Measurements from ENCODE around the gene TRIP10. TPM values are rescaled to one million over a fixed set of nuclear protein-coding genes. Genes with fewer than 3 reads are reported as not detected.
"Not testable (repeated sequence)": the region's sequence is repeated elsewhere in the genome, so short reads cannot be mapped to it uniquely, and the experiment has no call there.

TRIP10 gene
- total and polyA plus RNA-seq, 9 donors, result 35.5 to 63.8 (median 55.5) TPM

- no peaks in the 10 kb centered on the region for H3K36me3 ChIP-seq (ENCODE audit: control insufficient read depth, insufficient read depth, low read length)
- H3K4me1 ChIP-seq (ENCODE audit: control insufficient read depth, insufficient read depth, low read length), result no peaks in the 10 kb centered on the region
- WGBS (ENCODE audit: insufficient coverage), result 88% methylated on average over 9 of the region's 13 CpGs
- H3K9me3 ChIP-seq (replicated peaks; ENCODE audit: control insufficient read depth, low read depth, low read length), result peaks cover 6% of the 10 kb centered on the region
- DNase-seq, result no peak
- no peaks in the 10 kb centered on the region for H3K27me3 ChIP-seq (ENCODE audit: control insufficient read depth, insufficient read depth, low read length)
- H3K27ac ChIP-seq (ENCODE audit: low read length), result no peak overlapping the region
- no peak overlapping the region for H3K4me3 ChIP-seq (ENCODE audit: low read length)
Observed at GRCh38 chr19:6794686-6795431, 55.4 kb downstream of the TRIP10 start.

- 93% methylated on average over 3 of the region's 4 CpGs for WGBS (ENCODE audit: insufficient coverage)
- no peak for DNase-seq
- Histone ChIP-seq H3K9me3 (replicated peaks; ENCODE audit: control insufficient read depth, low read depth, low read length) (peaks cover 3% of the 10 kb centered on the region), H3K27me3 (ENCODE audit: control insufficient read depth, insufficient read depth, low read length) (peaks cover under 1% of the 10 kb centered on the region), H3K36me3 (ENCODE audit: control insufficient read depth, insufficient read depth, low read length) (no peaks in the 10 kb centered on the region), H3K4me1 (ENCODE audit: control insufficient read depth, insufficient read depth, low read length) (peaks cover under 1% of the 10 kb centered on the region), H3K27ac (ENCODE audit: low read length) (no peak overlapping the region), H3K4me3 (ENCODE audit: low read length) (no peak overlapping the region)
Observed at GRCh38 chr19:6796278-6796677, 56.8 kb downstream of the TRIP10 start.

GRCh38 chr19:6797646-6798045 is 58.2 kb downstream of the TRIP10 start:
- H3K4me1 ChIP-seq (ENCODE audit: control insufficient read depth, insufficient read depth, low read length), result peaks cover 6% of the 10 kb centered on the region
- H3K4me3 ChIP-seq (ENCODE audit: low read length), result no peak overlapping the region
- DNase-seq, result no peak
- H3K27ac ChIP-seq (ENCODE audit: low read length), result no peak overlapping the region
- H3K9me3 ChIP-seq (replicated peaks; ENCODE audit: control insufficient read depth, low read depth, low read length), result peaks cover 3% of the 10 kb centered on the region
- no peaks in the 10 kb centered on the region for H3K36me3 ChIP-seq (ENCODE audit: control insufficient read depth, insufficient read depth, low read length)
- 84% methylated on average over 2 of the region's 9 CpGs for WGBS (ENCODE audit: insufficient coverage)
- H3K27me3 ChIP-seq (ENCODE audit: control insufficient read depth, insufficient read depth, low read length), result peaks cover 6% of the 10 kb centered on the region

- not testable (repeated sequence) for H3K9me3 ChIP-seq (replicated peaks; ENCODE audit: control insufficient read depth, low read depth, low read length); H3K27ac ChIP-seq (ENCODE audit: low read length); H3K36me3 ChIP-seq (ENCODE audit: control insufficient read depth, insufficient read depth, low read length); H3K4me3 ChIP-seq (ENCODE audit: low read length); H3K4me1 ChIP-seq (ENCODE audit: control insufficient read depth, insufficient read depth, low read length); DNase-seq; H3K27me3 ChIP-seq (ENCODE audit: control insufficient read depth, insufficient read depth, low read length)
- WGBS (ENCODE audit: insufficient coverage), result 86% methylated on average over 4 of the region's 14 CpGs
Observed at GRCh38 chr19:6800160-6800790, 60.8 kb downstream of the TRIP10 start.

GRCh38 chr19:6800991-6801484 is 61.6 kb downstream of the TRIP10 start:
- H3K4me3 ChIP-seq (ENCODE audit: low read length), result peak overlapping the region; percentile 6
- H3K27ac ChIP-seq (ENCODE audit: low read length), result no peak overlapping the region
- H3K27me3 ChIP-seq (ENCODE audit: control insufficient read depth, insufficient read depth, low read length), result peaks cover 6% of the 10 kb centered on the region

More at GRCh38 chr19:6800991-6801484, 61.6 kb downstream of the TRIP10 start:
- peaks cover 6% of the 10 kb centered on the region for H3K4me1 ChIP-seq (ENCODE audit: control insufficient read depth, insufficient read depth, low read length)
- H3K9me3 ChIP-seq (replicated peaks; ENCODE audit: control insufficient read depth, low read depth, low read length), result no peaks in the 10 kb centered on the region
- no peak for DNase-seq
- H3K36me3 ChIP-seq (ENCODE audit: control insufficient read depth, insufficient read depth, low read length), result no peaks in the 10 kb centered on the region
- 67% methylated on average over 2 of the region's 10 CpGs for WGBS (ENCODE audit: insufficient coverage)

Other genes starting within 250 kb of the TRIP10 start
- gene TUBB4A, start 237.4 kb upstream of the TRIP10 start, total RNA-seq, result 0.18 TPM
- gene TUBB4A, start 237.4 kb upstream of the TRIP10 start, polyA plus RNA-seq (ENCODE audit: insufficient read depth in 1 of 8, insufficient read length in 8 of 8, low replicate concordance in 1 of 8), result 1 to 10 TPM in 1 of 8 donors, under 1 TPM in 7; 0.41 to 1.4 (median 0.54) TPM
- gene TNFSF9, start 208.7 kb upstream of the TRIP10 start, total RNA-seq, result 1.0 TPM
- gene TNFSF9, start 208.7 kb upstream of the TRIP10 start, polyA plus RNA-seq (ENCODE audit: insufficient read depth in 1 of 8, insufficient read length in 8 of 8, low replicate concordance in 1 of 8), result 1 to 10 TPM in 2 of 8 donors, under 1 TPM in 6; 0.23 to 1.3 (median 0.93) TPM
- 1.4 TPM for gene CD70, start 148.5 kb upstream of the TRIP10 start, total RNA-seq
- gene CD70, start 148.5 kb upstream of the TRIP10 start, polyA plus RNA-seq (ENCODE audit: insufficient read depth in 1 of 8, insufficient read length in 8 of 8, low replicate concordance in 1 of 8), result 1 to 10 TPM in 2 of 8 donors, under 1 TPM in 5, not detected in 1; 0.19 to 2.9 (median 0.49) TPM
- 0.04 TPM for gene TNFSF14, start 69.5 kb upstream of the TRIP10 start, total RNA-seq
- gene TNFSF14, start 69.5 kb upstream of the TRIP10 start, polyA plus RNA-seq (ENCODE audit: insufficient read depth in 1 of 8, insufficient read length in 8 of 8, low replicate concordance in 1 of 8), result under 1 TPM in 7 of 8 donors, not detected in 1; 0.06 to 0.34 (median 0.07) TPM
- 10.2 TPM for gene C3, start 19.0 kb upstream of the TRIP10 start, total RNA-seq
- gene C3, start 19.0 kb upstream of the TRIP10 start, polyA plus RNA-seq (ENCODE audit: insufficient read depth in 1 of 8, insufficient read length in 8 of 8, low replicate concordance in 1 of 8), result 10 to 100 TPM in 2 of 8 donors, 1 to 10 TPM in 6; 1.2 to 11.1 (median 3.1) TPM
- 20.9 TPM for gene GPR108, start 2.1 kb upstream of the TRIP10 start, total RNA-seq
- gene GPR108, start 2.1 kb upstream of the TRIP10 start, polyA plus RNA-seq (ENCODE audit: insufficient read depth in 1 of 8, insufficient read length in 8 of 8, low replicate concordance in 1 of 8), result 10 to 100 TPM; 23.5 to 37.1 (median 25.8) TPM
- gene SH2D3A, start 27.8 kb downstream of the TRIP10 start, total RNA-seq, result 0.13 TPM
- 1 to 10 TPM in 4 of 8 donors, under 1 TPM in 4; 0.32 to 2.9 (median 1.0) TPM for gene SH2D3A, start 27.8 kb downstream of the TRIP10 start, polyA plus RNA-seq (ENCODE audit: insufficient read depth in 1 of 8, insufficient read length in 8 of 8, low replicate concordance in 1 of 8)
- 2.4 TPM for gene VAV1, start 33.0 kb downstream of the TRIP10 start, total RNA-seq
- gene VAV1, start 33.0 kb downstream of the TRIP10 start, polyA plus RNA-seq (ENCODE audit: insufficient read depth in 1 of 8, insufficient read length in 8 of 8, low replicate concordance in 1 of 8), result 1 to 10 TPM; 1.6 to 3.7 (median 2.3) TPM
- 0.04 TPM for gene ADGRE1, start 147.9 kb downstream of the TRIP10 start, total RNA-seq
- gene ADGRE1, start 147.9 kb downstream of the TRIP10 start, polyA plus RNA-seq (ENCODE audit: insufficient read depth in 1 of 8, insufficient read length in 8 of 8, low replicate concordance in 1 of 8), result under 1 TPM in 7 of 8 donors, not detected in 1; 0.05 to 0.28 (median 0.16) TPM

Measured in muscle of leg (tissue), 11 donors.